GM18867 (cell line): Measurements from ENCODE around the gene CSNK2B.
A peak's percentile ranks its signal among the peaks of the same experiment; 100 is the strongest.

ENCODE experiments used
- ATAC-seq: cut with Tn5 transposase; IDR thresholded peaks from one replicate; pipeline ENCODE4 v1.9.1; 2021; ENCODE audit warnings: mild to moderate bottlenecking, moderate library complexity; ENCODE audit not compliant: unreplicated experiment

Gene CSNK2B

DNA sequence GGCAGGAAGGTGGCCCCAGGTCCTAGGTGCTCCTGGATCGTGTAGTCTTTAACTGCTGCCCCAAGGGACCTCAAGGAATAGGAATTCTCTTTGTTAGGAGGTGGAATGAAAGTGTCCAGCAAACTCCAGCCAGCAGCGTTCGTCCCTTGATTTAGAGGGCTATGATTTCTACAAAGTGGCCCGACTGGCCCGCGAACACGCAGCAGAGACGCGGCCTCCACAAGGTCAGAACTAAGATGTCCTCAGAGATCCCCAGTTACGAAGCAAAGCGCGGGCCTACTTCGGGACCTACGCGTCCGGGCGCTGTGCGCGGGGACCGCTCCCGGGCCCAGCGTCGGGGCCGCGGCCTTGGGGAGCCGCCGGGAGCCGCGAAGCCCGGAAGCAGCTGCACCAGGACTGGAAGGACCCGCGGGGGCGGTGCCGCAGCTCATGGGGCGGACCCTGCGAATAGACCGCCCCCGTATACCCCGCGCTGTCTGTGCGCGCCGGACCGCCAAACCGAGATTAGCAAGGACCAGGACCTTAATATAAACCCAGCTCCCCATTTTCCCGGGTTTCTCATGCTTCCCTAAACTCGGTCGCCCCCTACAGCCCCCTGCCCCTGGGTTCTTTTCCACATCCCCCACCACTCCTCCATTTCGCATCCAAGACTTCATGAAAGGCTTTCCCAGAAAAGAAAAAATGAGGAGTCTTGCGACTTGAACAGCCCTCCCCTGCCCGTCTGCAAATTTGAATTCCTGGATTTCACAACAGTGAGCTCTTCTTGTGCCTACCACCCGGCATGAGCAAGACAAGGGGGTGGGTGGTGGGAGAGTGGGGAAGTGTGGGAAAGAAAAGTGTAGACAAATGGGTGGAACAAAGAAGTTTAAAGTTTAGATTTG is 5.3 kb upstream of the CSNK2B start, which contains the start of gene C6orf47:
C6orf47 (minus strand) TSS at position 398 of the 881 bp plus-strand sequence. CDS start 831 bp downstream, outside the sequence.
- ATAC-seq: peak; percentile 49

- ATAC-seq: no peak
Measured at GRCh38 chr6:31661262-31662123, 4.4 kb upstream of the CSNK2B start.

GRCh38 chr6:31662124-31662723 is 3.7 kb upstream of the CSNK2B start:
- ATAC-seq: no peak

GRCh38 chr6:31663126-31663960 is 2.5 kb upstream of the CSNK2B start:
- ATAC-seq: no peak

- peak; percentile 2 for ATAC-seq
Measured at GRCh38 chr6:31663961-31664789, 1.7 kb upstream of the CSNK2B start.

DNA sequence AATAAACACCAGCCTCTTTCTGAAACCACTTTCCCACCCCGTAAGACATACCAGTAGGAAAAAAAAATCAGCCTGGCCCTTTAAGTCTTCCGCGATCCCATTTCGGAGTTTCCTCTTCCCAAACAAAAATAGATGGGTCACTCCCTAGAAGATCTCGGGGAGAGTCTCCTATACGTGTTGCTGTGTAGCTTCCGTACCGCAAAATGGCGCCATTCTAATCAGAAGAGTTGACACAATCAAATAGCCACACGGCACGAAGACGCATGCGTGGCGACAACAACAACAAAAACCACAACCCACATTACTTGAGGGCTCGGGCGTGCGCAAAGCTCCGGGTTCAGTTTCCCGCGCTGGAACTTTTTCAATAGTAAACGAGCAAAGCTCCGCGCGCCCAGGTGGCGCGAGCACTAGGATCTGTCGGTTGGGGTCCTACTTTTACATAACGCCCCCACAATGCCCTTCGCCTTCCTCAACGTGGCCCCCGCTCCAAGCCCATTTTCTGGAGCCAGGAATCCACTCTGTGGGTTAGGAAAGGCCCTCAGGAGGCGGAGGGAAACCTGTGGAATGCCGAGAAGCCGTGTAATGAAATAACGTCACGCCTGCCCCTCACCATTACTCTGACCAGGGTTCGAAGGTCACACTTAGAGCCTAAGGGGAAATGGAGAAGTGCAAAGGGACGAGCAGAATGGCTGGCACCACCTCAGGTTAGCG is 935 bp upstream of the CSNK2B start, which contains the start of gene GPANK1:
GPANK1 (minus strand) TSS at position 208 of the 711 bp plus-strand sequence. CDS start 519 bp downstream, outside the sequence.
- ATAC-seq: peak; percentile 37

DNA sequence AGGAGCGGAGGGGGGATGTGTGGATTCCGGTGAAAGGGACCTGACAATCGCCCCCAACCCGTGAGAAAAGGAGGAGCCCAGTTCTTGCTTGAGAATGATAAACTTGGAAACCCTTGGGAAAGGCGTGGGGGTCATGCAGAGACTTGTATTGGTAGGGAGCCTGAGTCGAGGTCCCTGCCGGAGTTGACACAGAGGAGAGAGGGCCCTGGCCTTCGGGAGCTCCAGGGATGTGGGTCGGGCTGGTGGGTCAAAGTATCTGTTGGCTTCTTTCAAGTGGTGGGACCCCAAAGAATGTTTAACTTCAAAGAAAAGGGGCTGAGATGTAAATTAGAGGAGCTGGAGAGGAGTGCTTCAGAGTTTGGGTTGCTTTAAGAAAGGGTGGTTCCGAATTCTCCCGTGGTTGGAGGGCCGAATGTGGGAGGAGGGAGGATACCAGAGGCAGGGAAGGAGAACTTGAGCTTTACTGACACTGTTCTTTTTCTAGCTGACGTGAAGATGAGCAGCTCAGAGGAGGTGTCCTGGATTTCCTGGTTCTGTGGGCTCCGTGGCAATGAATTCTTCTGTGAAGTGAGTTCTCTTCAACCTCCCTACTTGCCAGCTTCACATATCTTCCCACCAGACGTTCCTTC is 571 bp downstream of the CSNK2B start:
- no peak for ATAC-seq

DNA sequence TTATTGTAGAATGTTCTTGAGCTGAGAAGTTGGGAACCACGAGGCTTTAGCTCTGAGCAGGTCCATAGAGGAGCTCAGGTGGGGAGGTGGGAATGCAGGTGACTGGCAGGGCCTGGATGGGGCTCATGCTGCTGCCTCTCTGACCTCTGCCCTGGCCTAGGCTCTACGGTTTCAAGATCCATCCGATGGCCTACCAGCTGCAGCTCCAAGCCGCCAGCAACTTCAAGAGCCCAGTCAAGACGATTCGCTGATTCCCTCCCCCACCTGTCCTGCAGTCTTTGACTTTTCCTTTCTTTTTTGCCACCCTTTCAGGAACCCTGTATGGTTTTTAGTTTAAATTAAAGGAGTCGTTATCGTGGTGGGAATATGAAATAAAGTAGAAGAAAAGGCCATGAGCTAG is 3.8 kb downstream of the CSNK2B start, which contains the start of gene LY6G5B:
LY6G5B (plus strand) TSS at position 301 of the 400 bp plus-strand sequence. CDS start 975 bp downstream, outside the sequence.
- ATAC-seq: no peak

GRCh38 chr6:31676322-31676903 is 10.5 kb downstream of the CSNK2B start:
- no peak for ATAC-seq

DNA sequence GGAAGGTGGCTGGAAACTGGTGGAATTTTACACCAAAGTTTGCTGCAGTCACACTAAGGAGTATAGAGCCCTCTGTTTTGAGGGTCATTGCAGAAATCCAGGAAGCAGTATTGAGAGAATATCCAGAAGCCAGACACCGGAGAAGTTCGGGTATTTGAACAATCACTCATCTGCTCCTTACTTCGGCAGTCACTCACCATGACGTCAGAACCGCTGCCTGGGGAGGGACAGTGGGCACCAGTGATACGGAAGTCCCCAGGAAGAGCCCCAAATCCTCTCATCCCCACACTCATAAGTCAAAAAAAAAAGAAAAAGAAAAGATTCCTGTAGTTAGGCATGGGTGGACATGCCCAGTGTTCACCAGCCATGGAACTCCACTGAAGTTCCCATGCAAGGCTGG is 11.0 kb downstream of the CSNK2B start:
- no peak for ATAC-seq

DNA sequence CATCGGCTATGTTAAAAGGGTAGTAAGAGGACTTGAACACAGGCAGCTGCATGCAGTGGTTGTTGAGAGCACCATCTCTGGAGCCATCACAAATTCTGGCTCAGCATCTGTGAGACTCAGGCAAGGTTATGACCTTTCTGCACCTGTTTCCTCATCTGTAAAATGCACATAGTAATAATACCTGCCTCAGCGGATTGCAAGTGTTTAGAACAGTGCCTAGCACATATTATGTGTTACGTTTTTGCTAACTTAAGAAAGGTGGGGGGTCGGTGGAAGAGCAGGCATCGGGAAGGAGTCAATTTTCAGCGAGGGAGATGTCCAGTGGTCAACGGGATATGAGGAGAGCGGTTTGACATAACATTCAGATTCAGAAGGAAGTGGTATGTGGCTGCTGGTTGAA is 12.1 kb downstream of the CSNK2B start:
- ATAC-seq: no peak

- peak; percentile 42 for ATAC-seq
Measured at GRCh38 chr6:31680226-31681134, 14.6 kb downstream of the CSNK2B start, which contains the start of gene LY6G5C. Gene LY6G5C (minus strand): TSS chr6:31681067. CDS start chr6:31680373, 694 bp downstream.

DNA sequence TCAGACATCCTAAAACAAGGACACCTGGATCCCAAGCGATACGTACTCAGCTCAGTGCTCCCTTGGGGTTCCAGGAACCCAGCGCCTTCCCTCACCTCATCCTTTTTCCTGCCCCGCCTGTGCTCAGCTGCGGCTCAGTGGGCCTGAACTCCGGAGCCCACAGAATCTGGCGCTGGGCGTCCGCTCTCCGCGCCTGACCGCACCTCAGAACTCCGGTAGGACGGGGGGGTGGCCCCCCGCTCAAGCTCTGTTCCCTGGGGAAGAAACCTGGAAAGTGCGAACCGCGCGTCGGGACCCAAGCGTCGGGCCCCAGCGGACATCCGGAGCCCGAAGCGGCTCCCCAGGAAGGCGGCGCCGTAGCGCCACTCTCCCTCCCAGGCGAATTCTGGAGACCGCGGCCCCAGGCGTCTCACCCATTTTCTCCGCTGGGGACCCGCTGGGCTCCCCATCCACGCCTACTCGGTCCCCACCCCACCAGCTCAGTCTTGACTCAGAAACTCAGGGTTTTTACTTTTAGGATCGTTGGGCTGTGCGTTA is 15.3 kb downstream of the CSNK2B start:
- no peak for ATAC-seq

- ATAC-seq: no peak
Measured at GRCh38 chr6:31683591-31683990, 17.7 kb downstream of the CSNK2B start.

DNA sequence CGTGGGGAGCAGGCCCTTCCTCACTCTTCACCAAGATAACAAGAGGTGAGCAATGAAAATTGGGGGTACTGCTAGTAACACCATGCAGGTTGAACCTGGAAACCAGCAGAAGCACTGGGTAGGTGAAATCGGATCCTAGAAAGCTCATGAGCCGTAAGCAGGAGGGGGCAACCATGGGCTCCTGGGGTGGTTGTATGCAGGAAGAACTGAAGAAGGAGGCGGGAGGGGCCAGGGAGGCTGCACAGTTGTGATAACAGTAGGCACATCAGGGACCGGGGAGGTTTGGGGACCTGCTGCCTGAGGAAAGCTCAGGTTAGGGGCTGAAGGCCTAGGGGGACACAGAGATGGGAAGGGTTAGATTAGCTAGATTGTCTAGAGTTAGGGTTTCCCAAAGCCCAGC is 20.6 kb downstream of the CSNK2B start:
- no peak for ATAC-seq

GRCh38 chr6:31687321-31687720 is 21.4 kb downstream of the CSNK2B start:
- no peak for ATAC-seq
